GM23338 (cell line): ENCODE measurements around the gene INPP5A. TPM values are rescaled to one million over a fixed set of nuclear protein-coding genes. Genes with fewer than 3 reads are reported as not detected.

ENCODE experiments used
- ATAC-seq: fragments of 200-7000 bp; cut with Tn5 transposase; 3 replicates; pipeline ENCODE4 v1.9.1; 2020
- DNase-seq: peaks from one replicate; pipeline ENCODE4 v3.0.0-alpha.2; 2015; ENCODE audit warnings: low spot score
- H2AFZ ChIP-seq: fragments of 200-600 bp; sonication (generic); 2 replicates; pipeline ENCODE4 v1.8.0; 2016; ENCODE audit warnings: antibody characterized with exemption, mild to moderate bottlenecking, moderate library complexity
- H3F3A ChIP-seq: fragments of 200-600 bp; sonication (generic); replicated peaks from 2 replicates; pipeline ENCODE4 v1.8.0; 2017; ENCODE audit warnings: antibody characterized with exemption, mixed run types, low read depth
- H3K27ac ChIP-seq: fragments of 200-600 bp; sonication (generic); 2 replicates; pipeline ENCODE4 v1.6.1; 2016; ENCODE audit warnings: low read depth
- H3K27me3 ChIP-seq: fragments of 200-600 bp; sonication (generic); 2 replicates; pipeline ENCODE4 v1.8.0; 2016; ENCODE audit warnings: mild to moderate bottlenecking, mixed run types, moderate library complexity; ENCODE audit not compliant: insufficient read depth
- H3K36me3 ChIP-seq: fragments of 200-600 bp; sonication (generic); 2 replicates; pipeline ENCODE4 v1.8.0; 2016; ENCODE audit warnings: mild to moderate bottlenecking; ENCODE audit not compliant: insufficient read depth
- H3K4me1 ChIP-seq: fragments of 200-600 bp; sonication (generic); 2 replicates; pipeline ENCODE4 v1.8.0; 2016; ENCODE audit warnings: mild to moderate bottlenecking, moderate library complexity; ENCODE audit not compliant: insufficient read depth
- H3K4me2 ChIP-seq: fragments of 200-600 bp; sonication (generic); 2 replicates; pipeline ENCODE4 v1.7.1; 2017; ENCODE audit warnings: mixed run types
- H3K4me3 ChIP-seq: fragments of 200-600 bp; sonication (generic); 2 replicates; pipeline ENCODE4 v1.6.1; 2016; ENCODE audit warnings: mixed run types
- H3K79me2 ChIP-seq: fragments of 200-600 bp; sonication (generic); replicated peaks from 2 replicates; pipeline ENCODE4 v1.8.0; 2017; ENCODE audit warnings: mild to moderate bottlenecking; ENCODE audit not compliant: insufficient read depth
- H3K9me2 ChIP-seq: fragments of 200-600 bp; sonication (generic); 2 replicates; pipeline ENCODE4 v1.8.0; 2017; ENCODE audit not compliant: insufficient read depth
- H4K20me1 ChIP-seq: fragments of 200-600 bp; sonication (generic); replicated peaks from 2 replicates; pipeline ENCODE4 v1.8.0; 2017; ENCODE audit warnings: mild to moderate bottlenecking; ENCODE audit not compliant: insufficient read depth
- H3K27ac Mint-ChIP-seq: 2 replicates; pipeline ENCODE4 v1.8.0; 2020; ENCODE audit warnings: inconsistent platforms, mild to moderate bottlenecking, moderate library complexity, mixed read lengths
- H3K27me3 Mint-ChIP-seq: 3 replicates; pipeline ENCODE4 v1.8.0; 2022; ENCODE audit warnings: low read depth, mild to moderate bottlenecking, moderate library complexity, mixed read lengths, inconsistent platforms; ENCODE audit not compliant: insufficient read depth, poor library complexity
- H3K36me3 Mint-ChIP-seq: 3 replicates; pipeline ENCODE4 v1.8.0; 2021; ENCODE audit warnings: low read depth, mild to moderate bottlenecking, inconsistent platforms, moderate library complexity, mixed read lengths
- H3K4me1 Mint-ChIP-seq: 3 replicates; pipeline ENCODE4 v1.8.0; 2020; ENCODE audit warnings: mild to moderate bottlenecking, inconsistent platforms, mixed read lengths
- H3K4me3 Mint-ChIP-seq: 3 replicates; pipeline ENCODE4 v1.8.0; 2021; ENCODE audit warnings: moderate library complexity, mild to moderate bottlenecking, inconsistent platforms, mixed read lengths
- H3K9me3 Mint-ChIP-seq: 3 replicates; pipeline ENCODE4 v1.8.0; 2020; ENCODE audit warnings: moderate library complexity, mild to moderate bottlenecking, inconsistent platforms, mixed read lengths
- CREB1 ChIP-seq: fragments of 250-450 bp; sonication (Bioruptor Pico); IDR thresholded peaks from 2 replicates; pipeline ENCODE4 v1.5.0; 2020; ENCODE audit warnings: low read depth, mild to moderate bottlenecking, moderate library complexity
- EZH2 ChIP-seq: fragments of 200-600 bp; sonication (generic); IDR thresholded peaks from one replicate; pipeline ENCODE4 v1.8.0; 2017; ENCODE audit warnings: antibody characterized with exemption, mild to moderate bottlenecking, low read depth; ENCODE audit not compliant: unreplicated experiment
- NANOG ChIP-seq: IDR thresholded peaks from 2 replicates; pipeline ENCODE4 v1.6.1; 2016; ENCODE audit warnings: antibody characterized with exemption, borderline replicate concordance
- POLR2AphosphoS5 ChIP-seq: IDR thresholded peaks from 2 replicates; pipeline ENCODE4 v1.6.1; 2016; ENCODE audit warnings: antibody characterized with exemption, low read depth
- STAT1 ChIP-seq: IDR thresholded peaks from one replicate; pipeline ENCODE4 v1.6.1; 2016; ENCODE audit warnings: antibody characterized with exemption; ENCODE audit not compliant: unreplicated experiment
- ZNF114 ChIP-seq: fragments of 250-450 bp; sonication (Bioruptor Pico); IDR thresholded peaks from 2 replicates; pipeline ENCODE4 v1.5.0; 2020; ENCODE audit warnings: mild to moderate bottlenecking, moderate library complexity
- ZNF331 ChIP-seq: fragments of 250-450 bp; sonication (Bioruptor Pico); IDR thresholded peaks from 2 replicates; pipeline ENCODE4 v1.5.0; 2020; ENCODE audit warnings: low read depth, mild to moderate bottlenecking, moderate library complexity
- polyA plus RNA-seq: library from polyadenylated mRNA; unstranded; fragments of >200 nt; fragmentation: Nextera tagmentation; extraction: Ambion mirVana; gene quantifications from 2 replicates; pipeline ENCODE4 v1.2.1, GENCODE V29; 2016
- total RNA-seq: library from RNA; depleted of rRNA; stranded (reverse); fragments of >200 nt; shearing (Covaris generic); gene quantifications from 2 replicates; pipeline ENCODE4 v1.2.3, GENCODE V29; 2014
- TF ChIP-seq, protein P1 (sequence below): IDR thresholded peaks from one replicate; pipeline ENCODE4 v1.6.1; 2018; ENCODE audit warnings: antibody characterized with exemption; ENCODE audit not compliant: unreplicated experiment
- TF ChIP-seq, protein P2 (sequence below): IDR thresholded peaks from 2 replicates; pipeline ENCODE4 v1.6.1; 2016; ENCODE audit warnings: antibody characterized with exemption
- TF ChIP-seq, protein P3 (sequence below), 2 experiments: fragments of 200-600 bp in 1 of 2; sonication (generic) in 1 of 2; conservative IDR thresholded peaks; 2 replicates each; pipeline versions ENCODE4 v1.5.1 to v1.6.1; 2016 to 2017; ENCODE audit warnings: antibody characterized with exemption in 2 of 2, low read depth in 2 of 2, mild to moderate bottlenecking in 2 of 2, moderate library complexity in 1 of 2

The INPP5A gene
- total and polyA plus RNA-seq, 2 experiments from 2014 or later = 5.9 to 40.6 TPM

DNA sequence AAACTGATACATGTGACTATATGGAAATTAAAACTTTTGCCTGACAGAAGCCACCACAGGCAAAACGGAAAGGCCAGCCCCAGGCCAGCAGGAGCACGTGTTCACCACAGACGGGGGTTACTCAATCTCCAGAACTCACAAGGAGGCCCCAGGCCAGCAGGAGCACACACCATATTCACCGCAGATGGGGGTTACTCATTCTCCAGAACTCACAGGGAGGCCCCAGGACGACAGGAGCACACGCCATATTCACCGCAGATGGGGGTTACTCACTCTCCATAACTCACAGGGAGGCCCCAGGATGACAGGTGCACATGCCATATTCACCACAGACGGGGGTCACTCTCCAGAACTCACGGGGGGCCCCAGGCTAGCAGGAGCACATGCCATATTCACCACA lies 186.9 kb downstream of the INPP5A start:
- DNase-seq (no peak), ATAC-seq (no peak)
- Histone ChIP-seq H3K27me3 (no peaks in the 10 kb centered on the region), H3K4me2 (no peak overlapping the region), H3K4me1 (no peaks in the 10 kb centered on the region), H3K9me2 (no peaks in the 10 kb centered on the region), H2AFZ (no peak overlapping the region), H3K27ac (no peak overlapping the region), H4K20me1 (no peaks in the 10 kb centered on the region), H3F3A (no peaks in the 10 kb centered on the region), H3K36me3 (no peaks in the 10 kb centered on the region), H3K4me3 (no peak overlapping the region), H3K79me2 (no peaks in the 10 kb centered on the region)
- no peak overlapping the region for H3K27ac Mint-ChIP-seq
- H3K4me1 Mint-ChIP-seq = peaks cover 7% of the 10 kb centered on the region
- TF ChIP-seq EZH2 = no peak
- H3K36me3 Mint-ChIP-seq = no peaks in the 10 kb centered on the region; the same call in 2 of the 3 replicates
- no peaks in the 10 kb centered on the region for H3K9me3 Mint-ChIP-seq
- peaks cover 6% of the 10 kb centered on the region for H3K27me3 Mint-ChIP-seq
- no peak overlapping the region for H3K4me3 Mint-ChIP-seq

DNA sequence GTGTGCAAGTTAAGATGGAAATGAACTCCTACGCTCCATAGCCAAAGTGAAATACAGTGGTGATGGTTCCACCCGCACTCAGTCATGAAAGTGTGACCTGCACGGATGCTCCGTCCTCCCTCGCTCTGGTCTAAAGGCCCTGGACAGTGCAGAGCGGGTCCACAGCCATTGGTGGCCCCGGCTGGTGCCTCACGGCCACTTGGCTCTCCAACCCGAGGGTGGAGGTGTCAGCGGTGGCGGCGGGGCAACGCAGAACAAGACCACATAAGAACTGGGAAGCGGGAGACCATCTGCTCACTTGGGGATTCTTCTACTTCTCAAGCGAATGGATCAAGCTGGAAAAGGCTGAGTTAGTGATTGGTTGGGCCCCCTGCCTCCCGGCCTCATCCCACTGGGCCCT lies 187.6 kb downstream of the INPP5A start:
- Mint-ChIP-seq H3K9me3 (no peaks in the 10 kb centered on the region), H3K4me1 (peaks cover 7% of the 10 kb centered on the region), H3K4me3 (no peak overlapping the region), H3K27me3 (peaks cover 8% of the 10 kb centered on the region), H3K27ac (no peak overlapping the region), H3K36me3 (no peaks in the 10 kb centered on the region; the same call in 2 of the 3 replicates)
- ATAC-seq (no peak), DNase-seq (no peak)
- no peak overlapping the region for H2AFZ ChIP-seq
- no peaks in the 10 kb centered on the region for H4K20me1 ChIP-seq
- H3K4me1 ChIP-seq = no peaks in the 10 kb centered on the region
- no peak for TF ChIP-seq ZNF331 (CRISPR knock-in tag)
- no peak for TF ChIP-seq NANOG
- H3K4me3 ChIP-seq = no peak overlapping the region
- H3K27ac ChIP-seq = no peak overlapping the region
- H3K36me3 ChIP-seq = no peaks in the 10 kb centered on the region
- H3K27me3 ChIP-seq = no peaks in the 10 kb centered on the region
- no peak overlapping the region for H3K4me2 ChIP-seq
- no peaks in the 10 kb centered on the region for H3F3A ChIP-seq
- no peaks in the 10 kb centered on the region for H3K79me2 ChIP-seq
- H3K9me2 ChIP-seq = no peaks in the 10 kb centered on the region

DNA sequence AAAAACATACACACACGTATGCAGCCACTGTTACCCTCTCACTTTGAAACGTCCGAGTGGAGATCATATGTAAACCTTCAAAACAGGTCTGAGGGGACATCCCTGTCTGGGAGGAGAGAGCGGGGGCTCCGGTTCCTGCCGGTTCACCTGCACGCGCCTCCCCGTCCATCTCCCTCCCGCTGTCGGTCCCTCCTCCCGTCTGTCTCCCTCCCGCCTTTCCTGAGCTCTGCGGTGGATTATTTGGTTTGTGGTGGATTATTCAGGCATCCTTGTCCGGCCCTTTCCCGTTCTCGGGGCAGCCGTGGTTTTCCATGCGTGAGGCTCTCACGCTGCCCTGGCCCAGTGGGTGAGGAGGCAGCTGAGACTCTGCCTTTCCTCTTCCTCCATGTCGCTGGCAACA lies 188.6 kb downstream of the INPP5A start:
- H3K27ac ChIP-seq = no peak overlapping the region
- TF ChIP-seq, protein P1, sequence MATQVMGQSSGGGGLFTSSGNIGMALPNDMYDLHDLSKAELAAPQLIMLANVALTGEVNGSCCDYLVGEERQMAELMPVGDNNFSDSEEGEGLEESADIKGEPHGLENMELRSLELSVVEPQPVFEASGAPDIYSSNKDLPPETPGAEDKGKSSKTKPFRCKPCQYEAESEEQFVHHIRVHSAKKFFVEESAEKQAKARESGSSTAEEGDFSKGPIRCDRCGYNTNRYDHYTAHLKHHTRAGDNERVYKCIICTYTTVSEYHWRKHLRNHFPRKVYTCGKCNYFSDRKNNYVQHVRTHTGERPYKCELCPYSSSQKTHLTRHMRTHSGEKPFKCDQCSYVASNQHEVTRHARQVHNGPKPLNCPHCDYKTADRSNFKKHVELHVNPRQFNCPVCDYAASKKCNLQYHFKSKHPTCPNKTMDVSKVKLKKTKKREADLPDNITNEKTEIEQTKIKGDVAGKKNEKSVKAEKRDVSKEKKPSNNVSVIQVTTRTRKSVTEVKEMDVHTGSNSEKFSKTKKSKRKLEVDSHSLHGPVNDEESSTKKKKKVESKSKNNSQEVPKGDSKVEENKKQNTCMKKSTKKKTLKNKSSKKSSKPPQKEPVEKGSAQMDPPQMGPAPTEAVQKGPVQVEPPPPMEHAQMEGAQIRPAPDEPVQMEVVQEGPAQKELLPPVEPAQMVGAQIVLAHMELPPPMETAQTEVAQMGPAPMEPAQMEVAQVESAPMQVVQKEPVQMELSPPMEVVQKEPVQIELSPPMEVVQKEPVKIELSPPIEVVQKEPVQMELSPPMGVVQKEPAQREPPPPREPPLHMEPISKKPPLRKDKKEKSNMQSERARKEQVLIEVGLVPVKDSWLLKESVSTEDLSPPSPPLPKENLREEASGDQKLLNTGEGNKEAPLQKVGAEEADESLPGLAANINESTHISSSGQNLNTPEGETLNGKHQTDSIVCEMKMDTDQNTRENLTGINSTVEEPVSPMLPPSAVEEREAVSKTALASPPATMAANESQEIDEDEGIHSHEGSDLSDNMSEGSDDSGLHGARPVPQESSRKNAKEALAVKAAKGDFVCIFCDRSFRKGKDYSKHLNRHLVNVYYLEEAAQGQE = no peak
- no peak for TF ChIP-seq CREB1 (CRISPR knock-in tag)
- TF ChIP-seq EZH2 = no peak
- TF ChIP-seq STAT1 = no peak
- TF ChIP-seq, protein P2, sequence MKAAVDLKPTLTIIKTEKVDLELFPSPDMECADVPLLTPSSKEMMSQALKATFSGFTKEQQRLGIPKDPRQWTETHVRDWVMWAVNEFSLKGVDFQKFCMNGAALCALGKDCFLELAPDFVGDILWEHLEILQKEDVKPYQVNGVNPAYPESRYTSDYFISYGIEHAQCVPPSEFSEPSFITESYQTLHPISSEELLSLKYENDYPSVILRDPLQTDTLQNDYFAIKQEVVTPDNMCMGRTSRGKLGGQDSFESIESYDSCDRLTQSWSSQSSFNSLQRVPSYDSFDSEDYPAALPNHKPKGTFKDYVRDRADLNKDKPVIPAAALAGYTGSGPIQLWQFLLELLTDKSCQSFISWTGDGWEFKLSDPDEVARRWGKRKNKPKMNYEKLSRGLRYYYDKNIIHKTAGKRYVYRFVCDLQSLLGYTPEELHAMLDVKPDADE = no peak
- no peak for TF ChIP-seq ZNF331 (CRISPR knock-in tag)
- no peak for TF ChIP-seq POLR2AphosphoS5
- no peak for TF ChIP-seq ZNF114 (CRISPR knock-in tag)
- TF ChIP-seq, protein P3, sequence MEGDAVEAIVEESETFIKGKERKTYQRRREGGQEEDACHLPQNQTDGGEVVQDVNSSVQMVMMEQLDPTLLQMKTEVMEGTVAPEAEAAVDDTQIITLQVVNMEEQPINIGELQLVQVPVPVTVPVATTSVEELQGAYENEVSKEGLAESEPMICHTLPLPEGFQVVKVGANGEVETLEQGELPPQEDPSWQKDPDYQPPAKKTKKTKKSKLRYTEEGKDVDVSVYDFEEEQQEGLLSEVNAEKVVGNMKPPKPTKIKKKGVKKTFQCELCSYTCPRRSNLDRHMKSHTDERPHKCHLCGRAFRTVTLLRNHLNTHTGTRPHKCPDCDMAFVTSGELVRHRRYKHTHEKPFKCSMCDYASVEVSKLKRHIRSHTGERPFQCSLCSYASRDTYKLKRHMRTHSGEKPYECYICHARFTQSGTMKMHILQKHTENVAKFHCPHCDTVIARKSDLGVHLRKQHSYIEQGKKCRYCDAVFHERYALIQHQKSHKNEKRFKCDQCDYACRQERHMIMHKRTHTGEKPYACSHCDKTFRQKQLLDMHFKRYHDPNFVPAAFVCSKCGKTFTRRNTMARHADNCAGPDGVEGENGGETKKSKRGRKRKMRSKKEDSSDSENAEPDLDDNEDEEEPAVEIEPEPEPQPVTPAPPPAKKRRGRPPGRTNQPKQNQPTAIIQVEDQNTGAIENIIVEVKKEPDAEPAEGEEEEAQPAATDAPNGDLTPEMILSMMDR (conservative IDR thresholded peaks at IDR 0.05; ENCODE audit: low read depth in 2 of 2) = no peak

More for the DNA sequence above, 188.6 kb downstream of the INPP5A start:
- H3K36me3 ChIP-seq = no peaks in the 10 kb centered on the region
- H4K20me1 ChIP-seq = no peaks in the 10 kb centered on the region
- H3K4me1 ChIP-seq = no peaks in the 10 kb centered on the region
- no peak overlapping the region for H3K4me3 ChIP-seq
- H3K27ac Mint-ChIP-seq = peak overlapping the region; percentile 60; the same call in 1 of the 2 replicates
- H3K36me3 Mint-ChIP-seq = no peaks in the 10 kb centered on the region; the same call in 2 of the 3 replicates
- H3K4me3 Mint-ChIP-seq = no peak overlapping the region
- no peaks in the 10 kb centered on the region for H3K9me3 Mint-ChIP-seq
- no peak for DNase-seq
- H3K9me2 ChIP-seq = no peaks in the 10 kb centered on the region
- H3F3A ChIP-seq = no peaks in the 10 kb centered on the region
- H3K4me1 Mint-ChIP-seq = peaks cover 7% of the 10 kb centered on the region
- ATAC-seq = no peak
- no peak overlapping the region for H2AFZ ChIP-seq
- H3K27me3 ChIP-seq = no peaks in the 10 kb centered on the region
- H3K4me2 ChIP-seq = no peak overlapping the region
- H3K79me2 ChIP-seq = no peaks in the 10 kb centered on the region
- peaks cover 8% of the 10 kb centered on the region for H3K27me3 Mint-ChIP-seq
